HG03457 (cell line): ENCODE measurements around the gene P2RX3.
"Not testable (repeated sequence)": the region's sequence is repeated elsewhere in the genome, so short reads cannot be mapped to it uniquely, and the experiment has no call there.

Experiments used
- ATAC-seq: cut with Tn5 transposase; IDR thresholded peaks from one replicate; pipeline ENCODE4 v1.9.1; 2021; ENCODE audit warnings: moderate number of reproducible peaks; ENCODE audit not compliant: unreplicated experiment

The P2RX3 gene

DNA sequence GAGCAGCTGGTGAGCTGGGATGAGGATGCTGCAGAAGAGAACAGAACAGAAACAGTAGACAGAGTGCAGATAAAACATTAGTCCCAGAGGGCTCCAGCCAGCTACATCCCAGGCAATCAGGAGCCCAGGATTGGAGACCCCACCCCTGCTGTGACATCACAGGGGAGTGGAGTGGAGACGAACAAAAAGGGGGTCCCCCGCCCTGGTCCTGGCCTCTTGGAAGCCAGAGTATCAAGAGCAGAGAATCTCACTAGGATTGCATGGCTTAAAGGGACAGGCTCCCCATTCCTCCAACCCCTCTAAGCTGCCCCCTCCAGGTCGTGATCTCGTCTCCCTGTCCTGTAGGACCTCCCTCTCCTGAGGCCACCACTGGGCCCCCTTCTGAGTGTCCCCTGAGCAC, at the start of gene P2RX3:
P2RX3 (plus strand) TSS at position 211 of the 400 bp plus-strand sequence. CDS start 199 bp downstream, outside the sequence.
- ATAC-seq = no peak

- no peak for ATAC-seq
These were observed 49.2 kb upstream of the P2RX3 start for GRCh38 chr11:57288771-57289579.

- no peak for ATAC-seq
These were observed 47.9 kb upstream of the P2RX3 start for GRCh38 chr11:57290288-57290687.

- ATAC-seq = no peak
These were observed 43.7 kb upstream of the P2RX3 start for GRCh38 chr11:57294225-57295131.

- not testable (repeated sequence) for ATAC-seq
These were observed 41.9 kb upstream of the P2RX3 start for GRCh38 chr11:57296205-57296604.

DNA sequence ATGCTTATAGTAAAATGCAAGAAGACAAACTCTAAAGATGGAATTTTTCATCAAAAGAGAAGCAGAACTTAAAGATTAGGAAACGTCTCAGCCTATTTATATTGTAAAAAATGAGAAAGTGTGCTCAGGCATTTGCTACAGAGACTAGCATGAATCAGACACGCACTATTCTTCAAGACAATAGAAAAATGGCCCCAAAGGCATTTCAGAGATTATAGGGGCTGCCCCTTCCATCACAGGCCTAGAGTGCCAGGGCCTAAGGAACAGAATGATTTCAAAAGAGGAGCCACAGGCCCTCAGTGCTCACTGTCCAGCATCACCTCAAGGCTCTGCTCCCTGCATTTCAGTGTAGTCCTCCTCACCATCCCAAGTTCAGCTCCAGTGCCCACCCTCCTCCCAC, 40.9 kb upstream of the P2RX3 start:
- no peak for ATAC-seq

GRCh38 chr11:57299150-57299737, 38.9 kb upstream of the P2RX3 start:
- no peak for ATAC-seq

DNA sequence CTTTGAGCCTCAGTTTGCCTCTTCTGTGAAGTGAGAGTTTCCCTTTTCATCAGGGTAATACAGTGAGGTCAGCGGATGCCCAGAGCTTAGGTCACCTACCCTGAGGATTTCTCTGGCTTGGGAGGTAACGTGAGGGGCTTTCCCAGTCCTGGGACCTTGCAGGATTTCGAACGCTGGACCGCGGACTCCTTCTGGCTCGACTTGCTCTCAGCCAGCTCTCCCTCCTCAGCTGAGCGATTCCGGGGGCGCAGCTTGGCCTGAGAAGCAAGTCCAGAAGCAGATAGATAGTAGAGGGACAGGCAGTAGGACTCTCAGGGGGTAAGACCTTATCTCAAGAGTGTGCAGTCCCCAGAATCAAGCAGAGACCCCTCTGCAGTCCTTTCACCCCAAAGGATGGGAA, 37.4 kb upstream of the P2RX3 start:
- ATAC-seq = no peak

- no peak for ATAC-seq
These were observed 36.3 kb upstream of the P2RX3 start for GRCh38 chr11:57301711-57302423.

DNA sequence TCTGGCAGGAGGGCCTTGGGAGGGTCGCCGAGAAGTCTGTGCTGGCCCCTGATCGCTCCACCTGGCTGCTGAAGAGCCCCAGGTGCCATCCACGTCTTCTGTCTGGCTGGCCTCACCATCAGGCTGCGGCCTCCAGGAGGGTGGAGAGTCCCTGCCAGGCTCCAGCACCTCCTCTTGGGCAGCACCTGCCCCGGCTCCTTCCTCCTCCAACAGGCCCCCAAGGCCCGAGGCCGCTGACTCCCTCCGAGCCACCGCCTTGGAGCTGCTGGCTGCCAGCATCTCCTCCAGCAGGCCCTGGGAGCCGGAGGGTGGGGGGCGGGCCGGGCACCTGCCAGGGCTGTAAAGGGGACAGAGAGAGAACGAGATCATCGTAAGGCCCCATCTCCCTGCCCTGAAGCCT, 35.7 kb upstream of the P2RX3 start:
- ATAC-seq = no peak

GRCh38 chr11:57303280-57303989, 34.7 kb upstream of the P2RX3 start:
- ATAC-seq = no peak

DNA sequence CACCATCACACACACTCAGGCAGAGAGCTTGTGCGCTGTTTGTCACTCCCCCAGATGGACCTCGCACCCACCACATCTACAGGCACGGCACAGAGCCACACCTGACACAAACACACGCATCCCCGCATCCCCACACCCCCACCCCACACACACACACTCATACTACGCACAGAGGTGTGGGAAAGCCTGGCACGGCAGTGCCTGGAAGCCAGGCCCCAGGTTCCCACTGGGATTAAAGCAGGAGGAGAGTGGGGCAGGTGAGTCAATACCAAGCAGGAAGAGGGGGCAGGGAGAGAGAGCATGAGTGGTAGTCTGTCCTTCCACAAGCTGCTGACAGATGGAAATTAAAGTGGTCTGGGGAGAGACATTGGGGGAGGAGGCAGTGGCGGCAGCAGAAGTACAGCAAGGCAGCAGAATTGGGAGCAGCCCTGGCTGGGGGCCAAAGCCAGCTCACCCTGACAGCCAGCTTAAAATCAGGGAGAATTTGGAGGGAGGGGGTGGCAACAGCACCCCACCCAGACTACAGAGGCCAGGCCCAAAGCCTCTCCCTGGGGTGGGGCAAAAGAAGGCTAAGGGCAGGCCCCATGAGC, 34.1 kb upstream of the P2RX3 start:
- ATAC-seq = no peak

DNA sequence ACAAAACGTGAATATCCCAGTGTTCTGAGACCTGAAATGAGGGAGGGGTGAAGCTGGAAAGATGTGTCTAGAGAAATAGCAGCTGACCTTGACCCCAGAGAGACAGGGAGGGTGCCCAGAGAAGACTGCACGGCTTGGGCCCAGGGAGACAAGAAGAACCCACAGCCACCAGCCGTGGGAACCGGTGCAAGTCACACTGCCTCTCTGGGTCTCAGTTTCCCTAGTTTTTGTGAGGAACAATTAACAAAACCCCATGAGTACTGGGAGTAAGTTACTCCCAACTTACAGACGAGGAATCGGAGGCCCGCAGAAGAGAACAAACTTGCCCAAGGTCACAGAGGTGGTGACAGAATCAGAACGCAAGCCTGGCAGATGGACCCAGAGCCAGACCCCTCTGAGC, 32.6 kb upstream of the P2RX3 start:
- ATAC-seq = no peak

- no peak for ATAC-seq
These were observed 31.8 kb upstream of the P2RX3 start for GRCh38 chr11:57306161-57306876.

DNA sequence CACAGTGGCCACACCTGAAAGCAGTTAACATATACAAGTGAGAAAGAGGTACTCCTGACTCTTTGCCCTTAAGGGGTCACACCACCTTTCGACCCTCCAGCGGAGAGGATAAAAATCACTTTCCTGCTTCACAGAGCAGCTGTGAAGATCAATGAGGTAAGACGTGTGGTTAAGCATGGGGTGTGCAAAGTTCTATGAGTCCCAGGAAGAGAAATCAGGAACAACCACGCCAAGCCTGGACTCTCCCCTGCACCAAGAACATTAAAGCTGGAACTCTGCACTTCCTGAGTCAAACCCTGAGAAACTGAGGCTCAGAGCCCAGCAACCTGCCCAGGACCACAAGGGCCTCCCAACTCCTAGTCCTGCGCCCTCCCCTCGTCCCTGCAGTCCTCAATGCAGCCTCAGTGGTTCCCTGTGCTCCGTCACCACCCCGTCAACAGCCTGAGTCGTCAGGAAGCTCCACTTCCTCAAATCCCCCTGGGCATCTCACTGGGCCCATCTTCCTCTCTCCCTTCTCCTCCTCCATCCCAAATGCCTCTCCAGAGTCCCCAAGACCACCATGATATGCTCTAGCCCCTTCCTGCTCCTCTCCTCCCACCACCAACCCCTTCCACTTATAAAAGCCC, 31.1 kb upstream of the P2RX3 start:
- ATAC-seq = no peak

- no peak for ATAC-seq
These were observed 30.4 kb upstream of the P2RX3 start for GRCh38 chr11:57307666-57308270.

- ATAC-seq = no peak
These were observed 29.6 kb upstream of the P2RX3 start for GRCh38 chr11:57308426-57309060.
